Stomach (tissue), 4 donors: Measurements from ENCODE around the gene TLR9.

Experiments used
- POLR2A ChIP-seq, 4 donors: fragments of 450-650 bp; IDR thresholded peaks; one replicate each; pipeline ENCODE4 v1.6.1; 2016; ENCODE audit warnings: antibody characterized with exemption in 4 of 4, control low read depth in 2 of 4, mild to moderate bottlenecking in 1 of 4, moderate library complexity in 1 of 4
- POLR2AphosphoS5 ChIP-seq, 3 donors: sonication (generic); formaldehyde crosslinking; IDR thresholded peaks; one replicate each; pipeline ENCODE4 v1.6.1; 2016; ENCODE audit warnings: antibody characterized with exemption in 3 of 3
- TF ChIP-seq, protein P1 (sequence below), 7 experiments: fragments of 450-650 bp in 4 of 7; fragments of 200-600 bp in 3 of 7; sonication (generic) in 3 of 7; IDR thresholded peaks; one replicate each; pipeline ENCODE4 v1.5.1; 2016 to 2019; ENCODE audit warnings: antibody characterized with exemption in 7 of 7, control low read depth in 2 of 7, mild to moderate bottlenecking in 1 of 7

DNA sequence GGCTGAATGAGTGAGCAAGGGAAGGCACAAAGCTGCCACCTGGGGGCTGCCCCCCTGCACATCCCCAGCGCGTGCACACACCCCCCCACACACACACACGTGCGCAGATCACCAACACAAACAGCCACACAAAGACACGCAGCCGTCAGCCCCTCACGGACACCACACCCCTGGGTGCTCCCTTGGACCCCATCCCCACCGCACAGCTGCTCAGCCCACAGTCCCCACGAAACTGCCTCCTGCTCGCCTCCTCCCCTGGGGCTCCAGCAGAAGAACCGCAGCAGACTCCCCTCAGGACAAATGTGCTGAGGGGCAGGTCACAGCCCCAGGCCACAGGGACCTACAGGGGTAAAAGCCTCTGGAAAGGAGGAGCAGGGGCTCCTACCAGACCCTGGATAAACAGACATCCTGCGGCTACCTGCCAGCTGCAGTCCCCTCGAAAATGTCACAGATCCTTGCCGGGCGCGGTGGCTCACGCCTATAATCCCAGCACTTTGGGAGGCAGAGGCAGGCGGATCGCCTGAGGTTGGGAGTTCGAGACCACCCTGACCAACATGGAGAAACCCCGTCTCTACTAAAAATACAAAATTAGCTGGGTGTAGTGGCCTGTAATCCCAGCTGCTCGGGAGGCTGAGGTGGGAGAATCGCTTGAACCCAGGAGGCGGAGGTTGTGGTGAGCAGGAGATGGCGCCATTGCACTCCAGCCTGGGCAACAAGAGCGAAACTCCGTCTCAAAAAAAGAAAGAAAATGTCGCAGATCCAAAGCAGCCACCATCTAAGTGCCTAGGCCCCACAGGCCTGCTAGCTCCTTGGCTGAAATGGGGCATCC is 7.0 kb upstream of the TLR9 start:
- no peak for TF ChIP-seq POLR2AphosphoS5 (IDR thresholded peaks at IDR 0.05)
- TF ChIP-seq, protein P1, sequence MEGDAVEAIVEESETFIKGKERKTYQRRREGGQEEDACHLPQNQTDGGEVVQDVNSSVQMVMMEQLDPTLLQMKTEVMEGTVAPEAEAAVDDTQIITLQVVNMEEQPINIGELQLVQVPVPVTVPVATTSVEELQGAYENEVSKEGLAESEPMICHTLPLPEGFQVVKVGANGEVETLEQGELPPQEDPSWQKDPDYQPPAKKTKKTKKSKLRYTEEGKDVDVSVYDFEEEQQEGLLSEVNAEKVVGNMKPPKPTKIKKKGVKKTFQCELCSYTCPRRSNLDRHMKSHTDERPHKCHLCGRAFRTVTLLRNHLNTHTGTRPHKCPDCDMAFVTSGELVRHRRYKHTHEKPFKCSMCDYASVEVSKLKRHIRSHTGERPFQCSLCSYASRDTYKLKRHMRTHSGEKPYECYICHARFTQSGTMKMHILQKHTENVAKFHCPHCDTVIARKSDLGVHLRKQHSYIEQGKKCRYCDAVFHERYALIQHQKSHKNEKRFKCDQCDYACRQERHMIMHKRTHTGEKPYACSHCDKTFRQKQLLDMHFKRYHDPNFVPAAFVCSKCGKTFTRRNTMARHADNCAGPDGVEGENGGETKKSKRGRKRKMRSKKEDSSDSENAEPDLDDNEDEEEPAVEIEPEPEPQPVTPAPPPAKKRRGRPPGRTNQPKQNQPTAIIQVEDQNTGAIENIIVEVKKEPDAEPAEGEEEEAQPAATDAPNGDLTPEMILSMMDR (IDR thresholded peaks at IDR 0.05): no peak
- TF ChIP-seq POLR2A (IDR thresholded peaks at IDR 0.05): no peak
